ENCODE results near the gene DLL1.

DLL1 gene

GRCh38 chr6:170262489-170263088 is 28.3 kb downstream of the DLL1 start:
- no peak for TF ChIP-seq CTCF (IDR thresholded peaks at IDR 0.05; ENCODE audit: control extremely low read depth, extremely low read depth, low read depth, missing control alignments)
- DNase-seq (ENCODE audit: extremely low spot score) = no peak
- POLR2A ChIA-PET = no interaction called here
- CTCF ChIA-PET = no interaction called here

GRCh38 chr6:170261643-170262488 is 29.0 kb downstream of the DLL1 start:
- CTCF ChIA-PET = no interaction called here
- POLR2A ChIA-PET = no interaction called here
- no peak for DNase-seq (ENCODE audit: extremely low spot score)
- no peak for TF ChIP-seq CTCF (IDR thresholded peaks at IDR 0.05; ENCODE audit: control extremely low read depth, extremely low read depth, low read depth, missing control alignments)

GRCh38 chr6:170260686-170261085 is 30.2 kb downstream of the DLL1 start:
- DNase-seq (ENCODE audit: extremely low spot score) = no peak
- CTCF ChIA-PET = no interaction called here
- POLR2A ChIA-PET = no interaction called here
- no peak for TF ChIP-seq CTCF (IDR thresholded peaks at IDR 0.05; ENCODE audit: control extremely low read depth, extremely low read depth, low read depth, missing control alignments)

GRCh38 chr6:170259278-170259677 is 31.6 kb downstream of the DLL1 start:
- TF ChIP-seq CTCF (IDR thresholded peaks at IDR 0.05; ENCODE audit: control extremely low read depth, extremely low read depth, low read depth, missing control alignments) = no peak
- POLR2A ChIA-PET = no interaction called here
- CTCF ChIA-PET = no interaction called here
- no peak for DNase-seq (ENCODE audit: extremely low spot score)

- ChIA-PET POLR2A (no interaction called here), CTCF (no interaction called here)
- no peak for TF ChIP-seq CTCF (IDR thresholded peaks at IDR 0.05; ENCODE audit: control extremely low read depth, extremely low read depth, low read depth, missing control alignments)
- DNase-seq (ENCODE audit: extremely low spot score) = no peak
These were observed 32.5 kb downstream of the DLL1 start for GRCh38 chr6:170258407-170258806.

- CTCF ChIA-PET = no interaction called here
- POLR2A ChIA-PET = no interaction called here
- no peak for TF ChIP-seq CTCF (IDR thresholded peaks at IDR 0.05; ENCODE audit: control extremely low read depth, extremely low read depth, low read depth, missing control alignments)
- no peak for DNase-seq (ENCODE audit: extremely low spot score)
These were observed 33.5 kb downstream of the DLL1 start for GRCh38 chr6:170257376-170257775.
